CD4-positive, alpha-beta T cell treated with Interleukin-15 for 1 hour (primary cell): Measurements from ENCODE around the gene ARHGDIG.
A peak's percentile ranks its signal among the peaks of the same experiment; 100 is the strongest.
"Not testable (repeated sequence)": the region's sequence is repeated elsewhere in the genome, so short reads cannot be mapped to it uniquely, and the experiment has no call there.

Source experiments
- DNase-seq: peaks from one replicate; pipeline ENCODE4 v3.0.0-alpha.2; 2020

ARHGDIG gene

GRCh38 chr16:264440-264951 is 15.9 kb upstream of the ARHGDIG start:
- no peak for DNase-seq

GRCh38 chr16:265002-265529 is 15.3 kb upstream of the ARHGDIG start:
- no peak for DNase-seq

- no peak for DNase-seq
Observed at GRCh38 chr16:265711-266110, 14.7 kb upstream of the ARHGDIG start.

DNA sequence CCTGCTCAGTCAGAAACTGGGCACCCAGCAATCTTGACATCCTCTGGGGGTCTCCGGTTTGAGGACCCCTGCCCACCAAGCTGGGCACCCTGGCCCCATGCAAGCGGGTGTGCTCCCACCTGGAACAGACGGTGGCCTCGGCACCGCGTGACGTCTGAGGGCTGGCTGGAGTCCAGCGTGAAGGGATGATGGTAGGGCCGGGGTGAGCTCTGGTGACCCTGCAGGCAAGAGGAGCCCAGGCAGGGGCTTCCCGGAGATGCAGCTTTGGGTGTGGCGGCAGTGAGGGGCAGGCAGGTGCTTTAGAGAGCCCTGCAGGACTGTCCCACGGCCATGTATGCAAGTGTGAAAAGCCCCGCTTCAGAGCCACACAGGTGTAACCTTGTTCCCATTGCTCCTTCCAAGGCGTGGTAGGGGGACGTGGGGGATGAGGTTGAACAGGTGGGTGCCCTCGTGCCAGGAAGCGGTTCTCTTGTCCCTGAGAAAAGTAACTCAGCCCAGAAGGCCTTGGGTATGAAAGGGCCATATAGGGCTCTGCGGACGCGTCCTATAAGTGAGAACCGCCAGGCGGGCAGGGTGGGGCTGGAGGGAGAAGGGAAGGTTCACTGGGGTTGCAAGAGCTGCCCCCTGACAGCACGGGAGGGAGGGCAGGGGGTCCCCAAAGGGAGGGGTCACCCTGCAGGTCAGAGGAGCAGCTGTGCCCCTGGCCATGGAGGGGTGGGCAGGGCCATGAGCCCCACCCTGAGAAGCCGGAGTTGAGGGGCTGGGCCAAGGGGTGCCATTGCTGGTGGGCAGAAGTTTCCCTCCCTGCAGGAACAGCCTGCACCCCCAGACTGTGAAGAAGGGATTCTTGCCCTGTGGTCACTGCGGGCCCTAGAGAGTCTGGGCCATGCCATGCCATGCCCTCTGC is 13.9 kb upstream of the ARHGDIG start:
- no peak for DNase-seq

DNA sequence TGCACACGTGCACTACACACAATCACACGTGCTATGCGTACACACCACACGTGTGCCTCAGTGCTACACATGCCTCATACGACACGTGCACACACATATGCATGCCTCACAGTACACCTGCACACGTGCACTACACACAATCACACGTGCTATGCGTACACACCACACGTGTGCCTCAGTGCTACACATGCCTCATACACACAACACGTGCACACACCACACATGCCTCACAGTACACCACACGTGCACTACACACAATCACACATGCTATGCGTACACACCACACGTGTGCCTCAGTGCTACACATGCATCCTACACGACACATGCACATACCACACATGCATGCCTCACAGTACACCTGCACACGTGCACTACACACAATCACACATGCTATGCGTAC is 12.8 kb upstream of the ARHGDIG start:
- DNase-seq, result not testable (repeated sequence)

- no peak for DNase-seq
Observed at GRCh38 chr16:268141-269053, 12.0 kb upstream of the ARHGDIG start.

GRCh38 chr16:269061-269796 is 11.2 kb upstream of the ARHGDIG start:
- DNase-seq, result no peak

DNA sequence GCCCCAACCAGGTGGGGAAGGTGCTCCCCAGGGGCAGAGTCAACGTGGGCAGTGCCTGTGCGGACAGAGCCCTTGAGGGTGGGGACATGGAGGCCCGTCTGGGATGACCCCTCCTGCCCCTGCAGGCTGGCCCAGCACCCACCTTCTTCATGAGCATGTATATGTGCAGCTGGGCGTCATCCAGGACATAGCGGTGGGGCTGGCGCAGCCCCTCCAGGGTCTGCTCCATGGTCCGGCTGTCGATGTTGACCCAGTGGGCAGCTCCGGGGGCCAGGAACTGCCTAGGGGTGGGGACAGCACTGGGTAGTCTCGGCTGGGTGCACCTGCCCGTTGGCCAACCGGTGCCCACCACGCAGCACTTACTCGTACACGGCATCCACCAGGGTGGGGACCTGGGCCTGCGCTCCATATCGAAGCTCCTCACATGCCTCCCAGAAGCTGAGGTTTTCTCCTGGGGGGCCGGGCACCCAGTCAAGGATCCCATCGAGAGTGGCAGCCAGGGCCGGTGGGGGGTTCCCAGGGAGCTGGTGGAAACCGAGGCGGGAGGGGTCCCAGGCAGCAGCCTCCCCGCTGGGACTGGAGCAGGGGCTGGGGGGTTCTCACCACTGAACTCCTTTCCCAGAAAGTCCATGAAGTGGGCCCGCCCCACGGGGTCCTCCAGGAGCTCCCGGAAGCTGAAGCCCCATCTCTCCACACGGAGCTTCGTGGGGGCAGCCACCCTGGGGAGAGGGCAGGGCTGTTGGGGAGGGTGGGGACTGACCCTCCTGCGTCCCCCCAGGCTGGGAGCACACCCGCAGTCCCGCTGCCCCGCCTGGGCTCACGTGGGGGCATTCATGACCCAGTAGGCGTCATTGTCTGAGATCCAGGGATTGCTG is 9.8 kb upstream of the ARHGDIG start:
- DNase-seq, result no peak

DNA sequence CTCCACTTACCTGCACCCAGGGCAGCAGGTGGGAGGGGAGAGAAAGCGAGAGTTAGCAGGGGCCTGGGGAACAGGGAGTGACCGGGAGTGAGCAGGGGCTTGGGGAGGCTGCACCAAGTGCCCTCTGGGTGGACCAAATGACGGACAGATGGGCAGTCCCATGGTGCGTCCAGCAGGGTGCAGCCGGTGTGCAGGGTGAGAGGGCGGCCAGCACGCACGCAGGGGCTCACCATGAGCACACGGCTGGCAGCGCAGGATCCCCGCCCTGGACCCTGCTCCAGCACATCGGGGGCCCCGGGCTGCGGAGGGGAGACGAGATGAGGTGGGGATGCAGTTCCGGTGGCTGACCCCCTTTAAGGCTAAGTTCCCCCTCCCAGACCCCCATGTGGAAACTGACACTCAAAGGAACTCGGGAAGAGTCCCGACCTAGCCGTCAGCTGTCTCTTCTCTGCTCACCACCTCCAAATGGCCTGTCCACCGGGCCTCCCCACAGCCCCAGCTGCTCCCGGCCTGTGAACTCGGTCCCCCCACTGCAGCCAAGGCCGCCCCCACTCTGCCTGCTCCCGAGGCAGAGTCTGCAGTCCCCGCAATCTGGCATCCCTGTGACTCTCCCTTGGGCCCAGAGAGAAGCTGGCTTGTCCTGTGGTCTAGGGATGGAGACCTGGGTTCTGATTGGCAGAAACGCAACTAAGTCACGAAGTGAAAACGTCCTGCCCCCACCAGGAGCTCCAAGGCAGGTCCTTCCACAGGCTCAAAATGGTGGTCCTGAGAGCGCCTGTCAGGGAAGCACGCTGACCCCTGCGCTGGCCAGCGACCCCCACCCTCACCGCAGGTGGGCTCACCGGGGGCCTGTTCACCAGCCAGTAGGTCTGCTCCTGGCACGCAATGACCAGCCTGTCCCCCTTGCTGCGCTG is 7.5 kb upstream of the ARHGDIG start:
- DNase-seq, result no peak

- DNase-seq, result no peak
Observed at GRCh38 chr16:273547-274421, 6.6 kb upstream of the ARHGDIG start.

DNA sequence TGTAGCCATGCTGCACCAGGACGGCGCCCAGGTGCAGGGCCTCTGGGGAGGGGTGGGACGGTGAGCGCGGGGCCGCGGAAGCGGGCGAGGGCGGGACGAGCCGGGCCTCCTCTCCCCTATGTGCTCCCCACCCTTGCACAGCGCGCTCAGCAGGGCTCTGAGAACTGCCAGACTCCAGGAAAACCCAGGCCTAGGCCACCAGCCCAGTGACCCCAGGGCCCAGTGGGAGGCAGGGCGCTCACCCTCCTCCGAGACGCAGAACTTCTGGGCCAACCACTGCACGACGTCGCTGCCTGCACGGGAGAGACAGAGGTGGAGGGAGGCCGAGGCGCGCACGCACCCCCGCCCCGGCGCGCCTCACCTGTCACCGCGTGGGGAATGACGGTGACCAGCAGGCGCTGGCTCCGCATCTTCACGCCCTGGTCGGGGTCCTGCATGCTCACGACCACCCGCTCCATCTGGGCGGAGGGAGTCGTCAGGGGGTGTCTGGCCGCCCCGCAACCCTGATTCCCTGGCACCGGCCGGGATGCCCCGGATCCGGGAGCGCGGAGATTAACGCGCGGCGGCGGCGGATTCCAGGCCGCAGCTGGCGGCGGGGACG is 5.2 kb upstream of the ARHGDIG start:
- no peak for DNase-seq

DNA sequence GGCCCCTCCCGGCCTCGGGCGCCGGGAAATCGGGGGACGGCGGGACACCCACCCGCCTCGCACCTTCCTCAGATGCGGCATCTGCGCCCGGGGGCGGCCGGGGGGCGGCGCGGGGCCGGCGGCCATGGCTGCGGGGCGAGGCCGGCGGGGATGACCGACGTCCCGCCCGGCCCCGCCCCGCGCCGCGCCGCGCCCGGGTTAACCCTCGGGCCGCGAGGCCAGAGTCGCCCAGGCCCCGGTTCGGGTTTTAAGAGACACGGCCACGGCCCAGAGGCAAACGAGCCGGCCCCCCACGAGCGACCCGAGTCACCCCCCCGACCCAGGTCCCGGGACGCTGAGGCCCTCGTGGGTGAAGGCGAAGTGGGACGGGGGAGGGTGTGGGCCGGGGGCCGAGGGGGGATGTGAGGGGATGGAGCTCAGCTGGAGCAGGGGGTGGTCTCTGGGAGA is 4.6 kb upstream of the ARHGDIG start, which contains the start of gene RGS11:
Gene RGS11 (minus strand): TSS at position 159 of the 447 bp plus-strand sequence. CDS start 33 bp downstream, at position 126.
- DNase-seq, result no peak

DNA sequence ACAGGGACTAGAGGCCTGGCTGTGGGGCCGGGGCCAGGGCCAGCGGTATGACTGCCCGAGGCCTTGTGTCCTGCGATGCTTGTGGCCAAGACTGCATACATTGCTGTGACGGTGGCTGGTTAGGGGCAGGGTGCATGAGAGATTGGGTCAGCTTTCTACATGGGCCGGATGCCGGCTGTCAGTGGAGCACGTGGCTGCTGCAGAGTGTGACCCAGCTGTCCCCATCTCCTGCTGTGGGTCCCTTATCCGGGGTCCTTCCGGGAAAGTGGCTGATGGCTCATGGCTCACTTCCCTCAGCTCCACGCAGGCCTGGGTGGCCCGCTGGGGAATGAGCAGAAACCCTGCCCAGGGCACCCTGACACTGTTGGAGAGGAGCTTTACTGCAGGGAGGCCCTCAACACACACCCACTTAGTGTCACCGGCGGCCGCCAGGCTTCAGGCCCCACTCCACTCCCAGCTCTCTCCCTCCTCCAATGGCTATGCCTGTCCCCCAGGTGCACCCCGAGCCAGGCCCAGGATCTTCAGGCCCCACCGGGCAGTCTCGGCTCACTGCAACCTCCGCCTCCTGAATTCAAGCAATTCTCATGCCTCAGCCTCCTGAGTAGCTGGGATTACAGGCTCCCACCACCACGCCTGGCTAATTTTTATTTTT is 3.8 kb upstream of the ARHGDIG start:
- DNase-seq, result no peak

DNA sequence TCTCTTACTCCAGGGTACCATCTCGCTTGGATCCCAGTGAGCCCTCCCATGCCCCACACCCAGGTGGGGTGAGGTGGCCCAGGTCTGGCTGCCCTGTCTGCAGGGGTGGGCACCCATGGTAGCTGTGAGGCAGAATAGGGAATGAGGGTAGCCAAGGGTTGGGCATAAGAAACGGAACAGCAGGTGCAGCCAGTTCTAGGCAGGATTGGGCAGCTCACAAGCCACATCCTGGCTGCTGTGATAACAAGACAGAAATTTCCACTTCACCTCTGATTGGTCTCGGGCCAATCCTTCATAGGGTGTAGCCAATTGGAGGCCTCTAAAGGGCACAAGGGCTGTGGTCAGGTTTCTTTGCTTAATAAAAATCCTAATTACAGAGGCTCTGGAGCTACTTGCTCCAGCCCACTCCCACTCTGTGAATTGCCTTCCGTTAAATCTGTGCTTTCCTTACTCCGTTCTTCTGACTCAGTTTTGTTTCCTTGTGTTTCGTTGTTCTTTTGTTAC is 1.5 kb upstream of the ARHGDIG start:
- peak; percentile 27 for DNase-seq

DNA sequence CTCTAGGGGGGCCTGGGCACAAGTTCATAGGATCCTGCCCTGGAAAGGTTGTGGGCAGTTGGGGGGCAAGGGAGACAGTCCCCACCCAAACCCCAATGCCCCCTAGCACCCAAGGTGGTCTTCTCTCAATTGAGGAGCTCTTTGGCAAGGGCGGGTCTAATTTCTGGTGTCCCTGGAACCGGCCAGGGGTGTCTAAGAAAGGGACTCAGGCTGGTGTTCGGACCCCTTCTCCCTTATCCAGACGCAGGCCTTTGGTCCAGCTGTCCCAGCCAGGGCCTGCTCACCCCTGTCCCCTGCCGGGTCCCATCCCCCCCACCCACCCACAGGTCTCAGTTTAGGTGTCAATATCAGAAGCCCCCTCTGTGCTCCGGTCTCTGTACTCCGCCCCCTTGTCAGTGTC is 860 bp upstream of the ARHGDIG start:
- DNase-seq, result no peak

DNA sequence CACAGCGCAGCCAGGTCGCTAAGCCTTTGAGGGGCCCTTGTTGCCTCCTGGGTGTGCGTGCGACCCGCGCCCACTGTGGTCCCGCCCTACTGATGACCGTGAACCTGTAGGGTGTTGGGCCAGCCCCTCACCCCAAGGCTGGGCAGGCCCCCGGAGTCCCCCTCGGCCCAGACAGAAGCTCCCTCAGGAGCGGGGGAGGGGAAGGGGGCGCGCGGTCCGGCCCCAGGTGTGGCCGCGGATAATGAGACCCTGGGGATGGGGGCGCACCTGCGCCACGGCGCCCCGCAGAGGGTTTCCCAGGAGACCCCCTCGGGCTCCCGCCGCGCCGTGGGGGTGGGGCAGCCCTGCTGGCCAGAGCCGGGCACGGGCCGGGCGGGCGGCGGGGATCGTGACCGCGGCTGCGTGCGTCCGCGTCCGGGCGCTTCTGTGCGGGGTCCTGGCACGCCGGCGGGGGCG is 358 bp upstream of the ARHGDIG start:
- no peak for DNase-seq

DNA sequence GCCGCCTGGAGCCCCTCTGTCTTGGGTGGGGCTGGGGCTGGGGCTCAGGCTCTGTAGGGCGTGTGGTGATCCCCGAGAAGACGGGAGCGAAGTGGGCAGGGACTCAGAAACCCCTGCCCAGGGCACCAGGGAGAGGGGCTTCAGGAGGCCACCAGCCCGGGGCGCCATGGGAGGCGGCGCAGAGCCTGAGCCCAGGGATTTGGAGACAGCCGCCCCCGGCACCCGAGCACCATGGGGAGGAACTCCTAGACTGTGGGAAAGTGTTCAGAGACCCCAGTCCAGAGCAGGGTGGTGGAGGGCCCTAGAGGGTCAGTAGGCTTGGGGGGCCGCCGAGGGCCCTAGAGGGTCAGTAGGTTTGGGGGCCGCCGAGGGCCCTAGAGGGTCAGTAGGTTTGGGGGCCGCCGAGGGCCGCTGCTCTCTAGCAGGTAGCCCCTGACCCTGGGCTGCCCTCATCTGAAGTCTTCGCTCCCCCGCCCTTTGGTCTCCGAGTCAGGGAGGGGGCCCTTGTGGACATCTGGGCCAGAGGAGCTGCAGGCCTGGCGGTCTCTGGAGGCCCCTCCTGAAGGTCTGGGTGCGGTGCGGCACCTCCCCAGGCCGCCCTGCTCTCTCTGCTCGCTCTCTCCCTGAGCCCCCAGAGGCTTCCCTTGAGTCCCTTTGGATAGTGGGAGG is 734 bp downstream of the ARHGDIG start:
- DNase-seq, result no peak
